Activated naive CD4-positive, alpha-beta T cell treated with anti-CD3 and anti-CD28 coated beads, Interleukin-2, amount 50 U/mL, for 16 hours (primary cell): ENCODE results near the gene MMP25.
A peak's percentile ranks its signal among the peaks of the same experiment; 100 is the strongest.

Source experiments
- DNase-seq: peaks from one replicate; pipeline ENCODE4 v3.0.0-alpha.2; 2020

Gene MMP25

DNA sequence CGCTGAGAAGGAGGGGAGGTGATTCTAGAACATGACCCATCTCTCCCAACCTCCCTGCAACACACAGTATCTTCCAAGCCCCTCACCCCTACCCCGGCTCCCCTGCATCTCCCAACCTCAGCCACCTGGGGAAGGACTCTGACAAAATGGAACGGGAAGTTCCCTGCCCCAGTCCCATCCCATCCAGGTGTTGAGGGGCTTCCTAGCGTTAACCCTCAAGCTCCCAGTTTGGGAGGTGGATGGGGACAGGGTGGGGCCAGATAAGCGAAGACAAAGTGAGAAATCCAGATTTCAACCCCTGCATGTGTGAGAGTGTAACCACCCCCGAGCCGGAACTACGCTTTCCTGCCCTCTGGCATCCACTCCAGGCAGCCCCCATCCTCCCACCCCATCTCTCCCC lies 50.9 kb downstream of the MMP25 start:
- no peak for DNase-seq

GRCh38 chr16:3098459-3099394 lies 52.4 kb downstream of the MMP25 start, which contains the start of gene ZSCAN10:
Gene ZSCAN10, minus strand, starts transcription at chr16:3099294. Its CDS starts 6,357 bp downstream, at chr16:3092937.
- DNase-seq = no peak

DNA sequence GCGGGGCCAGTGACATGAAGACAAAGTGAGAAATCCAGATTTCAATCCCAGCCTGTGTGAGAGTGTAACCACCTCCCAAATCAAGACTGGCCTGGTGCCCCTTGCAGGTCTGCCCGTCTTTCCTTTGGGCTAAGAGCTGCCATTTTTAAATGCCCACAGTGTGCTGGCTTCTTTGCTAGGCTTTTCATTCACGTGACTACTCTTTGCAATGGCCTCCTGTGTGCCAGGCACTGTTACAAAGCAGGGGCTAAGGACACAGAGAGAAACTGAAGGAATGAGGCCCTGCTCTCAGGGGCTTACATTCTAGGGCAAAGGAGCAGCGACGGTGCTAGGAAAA lies 53.0 kb downstream of the MMP25 start:
- no peak for DNase-seq

- peak; percentile 91 for DNase-seq
Measured at GRCh38 chr16:3099732-3100499, 53.6 kb downstream of the MMP25 start.

- DNase-seq = peak; percentile 34
Measured at GRCh38 chr16:3101018-3101840, 54.9 kb downstream of the MMP25 start.

DNA sequence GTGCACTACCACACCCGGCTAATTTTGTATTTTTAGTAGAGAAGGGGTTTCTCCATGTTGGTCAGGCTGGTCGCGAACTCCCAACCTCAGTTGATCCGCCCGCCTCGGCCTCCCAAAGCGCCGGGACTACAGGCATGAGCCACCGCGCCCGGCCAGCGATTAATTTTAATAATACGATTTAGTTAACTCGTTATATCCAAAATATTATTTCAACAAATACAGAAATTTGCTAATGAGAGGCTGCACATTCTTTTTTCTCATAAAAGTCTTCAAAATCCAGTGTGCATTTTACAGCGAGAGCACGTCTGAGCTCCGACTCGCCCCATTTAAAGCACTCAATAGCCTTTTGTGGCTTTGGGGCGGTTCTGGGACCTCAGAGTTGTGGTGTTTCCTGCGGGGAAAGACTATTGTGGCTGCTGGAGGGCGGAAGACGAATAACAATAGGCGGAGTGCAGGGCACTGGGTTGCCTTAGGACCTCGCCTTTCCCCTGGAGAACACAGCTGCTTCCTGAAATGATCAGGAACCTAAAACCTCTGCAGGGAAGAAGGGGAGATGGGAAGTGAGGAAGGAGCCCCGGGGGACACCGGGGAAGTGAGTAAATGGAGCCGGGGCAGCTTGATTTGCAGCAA lies 55.6 kb downstream of the MMP25 start:
- DNase-seq = no peak

GRCh38 chr16:3106205-3106928 lies 60.0 kb downstream of the MMP25 start:
- DNase-seq = peak; percentile 91
